ENCODE measurements around the gene BAZ2B. TPM values are rescaled to one million over a fixed set of nuclear protein-coding genes. Genes with fewer than 3 reads are reported as not detected.
A peak's percentile ranks its signal among the peaks of the same experiment; 100 is the strongest.

Gene BAZ2B
- total RNA-seq, 1 experiment from 2014 or later = 37.4 TPM

GRCh38 chr2:159462961-159463360, 153.4 kb downstream of the BAZ2B start:
- DNase-seq (ENCODE audit: low read depth) = no peak

- no peak for DNase-seq (ENCODE audit: low read depth)
These were observed 154.1 kb downstream of the BAZ2B start for GRCh38 chr2:159462201-159462785.

GRCh38 chr2:159461076-159461475, 155.3 kb downstream of the BAZ2B start:
- DNase-seq (ENCODE audit: low read depth) = no peak

GRCh38 chr2:159460227-159460626, 156.1 kb downstream of the BAZ2B start:
- DNase-seq (ENCODE audit: low read depth) = no peak

- peak; percentile 10 for DNase-seq (ENCODE audit: low read depth)
These were observed 157.1 kb downstream of the BAZ2B start for GRCh38 chr2:159459279-159459678.

GRCh38 chr2:159457589-159457988, 158.8 kb downstream of the BAZ2B start:
- DNase-seq (ENCODE audit: low read depth) = no peak

GRCh38 chr2:159456500-159457426, 159.6 kb downstream of the BAZ2B start:
- DNase-seq (ENCODE audit: low read depth) = no peak

- peak; percentile 1 for DNase-seq (ENCODE audit: low read depth)
These were observed 160.9 kb downstream of the BAZ2B start for GRCh38 chr2:159455330-159455918.

- DNase-seq (ENCODE audit: low read depth) = no peak
These were observed 162.2 kb downstream of the BAZ2B start for GRCh38 chr2:159454185-159454584.

- DNase-seq (ENCODE audit: low read depth) = no peak
These were observed 166.2 kb downstream of the BAZ2B start for GRCh38 chr2:159450180-159450579.

- DNase-seq (ENCODE audit: low read depth) = no peak
These were observed 166.7 kb downstream of the BAZ2B start for GRCh38 chr2:159449504-159450124.

- no peak for DNase-seq (ENCODE audit: low read depth)
These were observed 169.5 kb downstream of the BAZ2B start for GRCh38 chr2:159446817-159447216.

GRCh38 chr2:159446201-159446600, 170.1 kb downstream of the BAZ2B start:
- no peak for DNase-seq (ENCODE audit: low read depth)

GRCh38 chr2:159445307-159445706, 171.0 kb downstream of the BAZ2B start:
- no peak for DNase-seq (ENCODE audit: low read depth)

- DNase-seq (ENCODE audit: low read depth) = no peak
These were observed 171.6 kb downstream of the BAZ2B start for GRCh38 chr2:159444754-159445153.

GRCh38 chr2:159442159-159442852, 174.0 kb downstream of the BAZ2B start:
- no peak for DNase-seq (ENCODE audit: low read depth)

GRCh38 chr2:159441182-159441581, 175.2 kb downstream of the BAZ2B start:
- no peak for DNase-seq (ENCODE audit: low read depth)

- no peak for DNase-seq (ENCODE audit: low read depth)
These were observed 176.9 kb downstream of the BAZ2B start for GRCh38 chr2:159439421-159439820.

- no peak for DNase-seq (ENCODE audit: low read depth)
These were observed 177.5 kb downstream of the BAZ2B start for GRCh38 chr2:159438720-159439353.

- no peak for DNase-seq (ENCODE audit: low read depth)
These were observed 178.1 kb downstream of the BAZ2B start for GRCh38 chr2:159438284-159438683.

- DNase-seq (ENCODE audit: low read depth) = no peak
These were observed 183.7 kb downstream of the BAZ2B start for GRCh38 chr2:159432610-159433009.

Measured in LHCN-M2 (cell line).